WTC11 (cell line): Measurements from ENCODE around the gene CCR6. TPM values are rescaled to one million over a fixed set of nuclear protein-coding genes. Genes with fewer than 3 reads are reported as not detected.

ENCODE experiments used
- ATAC-seq: fragments of 200-7000 bp; cut with Tn5 transposase; 2 replicates; pipeline ENCODE4 v1.10.0; 2021; ENCODE audit warnings: mild to moderate bottlenecking, moderate library complexity
- CTCF ChIA-PET: fragments of 300-600 bp; sonication (Branson Sonifier 250); formaldehyde crosslinking; loops from one replicate; lab custom pipeline; 2021; ENCODE audit warnings: antibody characterized with exemption; lab: Charles Lee
- POLR2A ChIA-PET: fragments of 350-600 bp; sonication (Branson Sonifier 250); formaldehyde crosslinking; loops from one replicate; lab custom pipeline; 2021; ENCODE audit warnings: antibody characterized with exemption; lab: Charles Lee
- DNase-seq: peaks from one replicate; pipeline ENCODE4 v3.0.0; 2021; ENCODE audit warnings: low spot score
- H3K27ac Mint-ChIP-seq: 2 replicates; pipeline ENCODE4 v1.8.0; 2021; ENCODE audit warnings: mixed read lengths
- H3K27me3 Mint-ChIP-seq: 2 replicates; pipeline ENCODE4 v1.8.0; 2021; ENCODE audit warnings: low read depth, mild to moderate bottlenecking, moderate library complexity, mixed read lengths
- H3K36me3 Mint-ChIP-seq: 2 replicates; pipeline ENCODE4 v1.8.0; 2021; ENCODE audit warnings: mixed read lengths
- H3K4me1 Mint-ChIP-seq: 2 replicates; pipeline ENCODE4 v1.8.0; 2022; ENCODE audit warnings: mixed read lengths
- H3K4me3 Mint-ChIP-seq: 2 replicates; pipeline ENCODE4 v1.8.0; 2021; ENCODE audit warnings: mild to moderate bottlenecking, moderate library complexity, mixed read lengths
- H3K9me3 Mint-ChIP-seq: 2 replicates; pipeline ENCODE4 v1.8.0; 2021; ENCODE audit warnings: mixed read lengths
- CREB1 ChIP-seq: sonication (generic); formaldehyde crosslinking; IDR thresholded peaks from 2 replicates; pipeline ENCODE4 v1.8.0; 2023; ENCODE audit warnings: mild to moderate bottlenecking, missing genetic modification reagents
- CREM ChIP-seq: sonication (generic); formaldehyde crosslinking; IDR thresholded peaks from 2 replicates; pipeline ENCODE4 v1.8.1; 2022; ENCODE audit warnings: mild to moderate bottlenecking, missing genetic modification reagents, moderate library complexity
- ETV6 ChIP-seq: sonication (generic); formaldehyde crosslinking; IDR thresholded peaks from 2 replicates; pipeline ENCODE4 v1.8.1; 2022; ENCODE audit warnings: mild to moderate bottlenecking, missing genetic modification reagents
- FOXJ3 ChIP-seq: sonication (generic); formaldehyde crosslinking; IDR thresholded peaks from 2 replicates; pipeline ENCODE4 v1.9.0; 2021; ENCODE audit warnings: missing genetic modification reagents, mild to moderate bottlenecking, borderline replicate concordance
- IRF2 ChIP-seq: sonication (generic); formaldehyde crosslinking; IDR thresholded peaks from 2 replicates; pipeline ENCODE4 v1.8.0; 2022; ENCODE audit warnings: low read depth, missing genetic modification reagents, borderline replicate concordance
- MXD4 ChIP-seq: fragments of 250-450 bp; sonication (Bioruptor Pico); IDR thresholded peaks from 2 replicates; pipeline ENCODE4 v1.8.0; 2021; ENCODE audit warnings: mild to moderate bottlenecking, moderate library complexity, borderline replicate concordance
- NFATC4 ChIP-seq: fragments of 250-450 bp; sonication (Bioruptor Pico); IDR thresholded peaks from 2 replicates; pipeline ENCODE4 v1.9.0; 2021; ENCODE audit warnings: mild to moderate bottlenecking
- NR1H2 ChIP-seq: sonication (generic); formaldehyde crosslinking; IDR thresholded peaks from 2 replicates; pipeline ENCODE4 v1.9.0; 2021; ENCODE audit warnings: mild to moderate bottlenecking, moderate library complexity, missing genetic modification reagents
- NR2C2 ChIP-seq: sonication (generic); formaldehyde crosslinking; IDR thresholded peaks from 2 replicates; pipeline ENCODE4 v1.8.0; 2022; ENCODE audit warnings: mild to moderate bottlenecking, missing genetic modification reagents
- RELA ChIP-seq: sonication (generic); formaldehyde crosslinking; IDR thresholded peaks from 2 replicates; pipeline ENCODE4 v1.8.1; 2022; ENCODE audit warnings: missing genetic modification reagents, mild to moderate bottlenecking, borderline replicate concordance
- SMAD3 ChIP-seq: sonication (generic); formaldehyde crosslinking; IDR thresholded peaks from 2 replicates; pipeline ENCODE4 v1.8.0; 2022; ENCODE audit warnings: missing genetic modification reagents, mild to moderate bottlenecking, borderline replicate concordance
- SP1 ChIP-seq: sonication (generic); formaldehyde crosslinking; conservative IDR thresholded peaks from 2 replicates; pipeline ENCODE4 v1.8.1; 2022; ENCODE audit warnings: missing genetic modification reagents
- TEAD1 ChIP-seq: sonication (generic); formaldehyde crosslinking; IDR thresholded peaks from 2 replicates; pipeline ENCODE4 v1.8.0; 2022; ENCODE audit warnings: mild to moderate bottlenecking, missing genetic modification reagents
- TP53 ChIP-seq: sonication (generic); formaldehyde crosslinking; IDR thresholded peaks from 2 replicates; pipeline ENCODE4 v1.8.1; 2023; ENCODE audit warnings: mild to moderate bottlenecking, missing genetic modification reagents
- ZBTB21 ChIP-seq: sonication (generic); formaldehyde crosslinking; IDR thresholded peaks from 2 replicates; pipeline ENCODE4 v1.8.1; 2023; ENCODE audit warnings: mild to moderate bottlenecking, missing genetic modification reagents, borderline replicate concordance
- total RNA-seq: library from RNA; stranded (reverse); gene quantifications from 3 replicates; pipeline ENCODE4 v1.2.3, GENCODE V29; 2021
- TF ChIP-seq, protein P1 (sequence below): sonication (generic); formaldehyde crosslinking; IDR thresholded peaks from 2 replicates; pipeline ENCODE4 v1.8.1; 2023; ENCODE audit warnings: mild to moderate bottlenecking, missing genetic modification reagents, moderate library complexity
- TF ChIP-seq, protein P2 (sequence below): sonication (generic); formaldehyde crosslinking; IDR thresholded peaks from 2 replicates; pipeline ENCODE4 v1.8.0; 2022; ENCODE audit warnings: mild to moderate bottlenecking, missing genetic modification reagents
- TF ChIP-seq, protein P3 (sequence below): sonication (generic); formaldehyde crosslinking; IDR thresholded peaks from 2 replicates; pipeline ENCODE4 v1.8.1; 2023; ENCODE audit warnings: mild to moderate bottlenecking, missing genetic modification reagents, moderate library complexity
- TF ChIP-seq, protein P4 (sequence below): sonication (generic); formaldehyde crosslinking; IDR thresholded peaks from 2 replicates; pipeline ENCODE4 v1.8.1; 2022; ENCODE audit warnings: mild to moderate bottlenecking, moderate library complexity, missing genetic modification reagents
- TF ChIP-seq, protein P5 (sequence below): sonication (generic); formaldehyde crosslinking; IDR thresholded peaks from 2 replicates; pipeline ENCODE4 v1.8.0; 2022; ENCODE audit warnings: mild to moderate bottlenecking, missing genetic modification reagents
- TF ChIP-seq, protein P6 (sequence below): fragments of 250-450 bp; sonication (Bioruptor Pico); IDR thresholded peaks from 2 replicates; pipeline ENCODE4 v1.9.0; 2021; ENCODE audit warnings: mild to moderate bottlenecking
- TF ChIP-seq, protein P7 (sequence below): fragments of 200-600 bp; IDR thresholded peaks from 2 replicates; pipeline ENCODE4 v1.8.0; 2022; ENCODE audit warnings: antibody characterized with exemption
- TF ChIP-seq, protein P8 (sequence below): fragments of 250-450 bp; sonication (Bioruptor Pico); IDR thresholded peaks from 2 replicates; pipeline ENCODE4 v1.8.0; 2021; ENCODE audit warnings: mild to moderate bottlenecking
- TF ChIP-seq, protein P9 (sequence below): sonication (generic); formaldehyde crosslinking; IDR thresholded peaks from 2 replicates; pipeline ENCODE4 v1.8.1; 2022; ENCODE audit warnings: low read depth, mild to moderate bottlenecking, moderate library complexity, missing genetic modification reagents, borderline replicate concordance

CCR6 gene
- total RNA-seq, 1 experiment from 2014 or later = not detected

DNA sequence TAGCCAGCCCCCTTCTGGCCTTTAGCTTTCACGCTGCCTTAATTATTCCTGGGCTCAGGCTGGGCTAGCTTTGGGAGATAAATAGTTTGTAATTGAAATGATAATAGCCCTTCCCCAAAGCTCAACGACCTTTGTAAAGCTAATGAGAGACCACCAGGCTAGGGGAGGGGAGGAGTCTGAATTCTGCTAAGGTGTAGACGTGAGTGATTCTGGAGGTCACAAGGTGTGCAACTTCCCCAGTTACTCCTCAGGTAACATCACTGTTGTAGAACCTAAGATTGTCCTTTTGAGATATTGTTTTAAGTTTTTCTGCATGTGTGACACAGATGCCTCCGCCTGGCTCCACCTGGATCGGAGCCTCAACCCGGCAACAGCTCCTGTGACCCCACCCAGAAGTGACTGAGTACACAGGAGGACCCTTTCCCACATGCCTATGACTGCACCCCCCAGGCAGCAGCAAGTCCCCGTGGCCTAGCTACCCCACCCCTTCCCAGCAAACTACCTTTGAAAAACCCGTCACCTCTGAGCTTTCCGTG, 40.6 kb downstream of the CCR6 start (continued):
- TF ChIP-seq ZBTB21 (CRISPR knock-in tag) (peak; percentile 65; the same call in 1 of the 2 replicates), SMAD3 (CRISPR knock-in tag) (no peak), RELA (CRISPR knock-in tag) (no peak), FOXJ3 (CRISPR knock-in tag) (no peak), SP1 (peak; percentile 59; the same call in 1 of the 2 replicates), IRF2 (no peak), NR1H2 (CRISPR knock-in tag) (no peak), MXD4 (CRISPR knock-in tag) (no peak), NR2C2 (no peak), ETV6 (CRISPR knock-in tag) (no peak), CREB1 (CRISPR knock-in tag) (no peak), TEAD1 (CRISPR knock-in tag) (peak; percentile 25; the same call in 1 of the 2 replicates)
- TF ChIP-seq, protein P1, sequence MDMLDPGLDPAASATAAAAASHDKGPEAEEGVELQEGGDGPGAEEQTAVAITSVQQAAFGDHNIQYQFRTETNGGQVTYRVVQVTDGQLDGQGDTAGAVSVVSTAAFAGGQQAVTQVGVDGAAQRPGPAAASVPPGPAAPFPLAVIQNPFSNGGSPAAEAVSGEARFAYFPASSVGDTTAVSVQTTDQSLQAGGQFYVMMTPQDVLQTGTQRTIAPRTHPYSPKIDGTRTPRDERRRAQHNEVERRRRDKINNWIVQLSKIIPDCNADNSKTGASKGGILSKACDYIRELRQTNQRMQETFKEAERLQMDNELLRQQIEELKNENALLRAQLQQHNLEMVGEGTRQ (CRISPR knock-in tag) = peak; percentile 53
- TF ChIP-seq, protein P2, sequence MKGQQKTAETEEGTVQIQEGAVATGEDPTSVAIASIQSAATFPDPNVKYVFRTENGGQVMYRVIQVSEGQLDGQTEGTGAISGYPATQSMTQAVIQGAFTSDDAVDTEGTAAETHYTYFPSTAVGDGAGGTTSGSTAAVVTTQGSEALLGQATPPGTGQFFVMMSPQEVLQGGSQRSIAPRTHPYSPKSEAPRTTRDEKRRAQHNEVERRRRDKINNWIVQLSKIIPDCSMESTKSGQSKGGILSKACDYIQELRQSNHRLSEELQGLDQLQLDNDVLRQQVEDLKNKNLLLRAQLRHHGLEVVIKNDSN (CRISPR knock-in tag) = no peak
- TF ChIP-seq, protein P3, sequence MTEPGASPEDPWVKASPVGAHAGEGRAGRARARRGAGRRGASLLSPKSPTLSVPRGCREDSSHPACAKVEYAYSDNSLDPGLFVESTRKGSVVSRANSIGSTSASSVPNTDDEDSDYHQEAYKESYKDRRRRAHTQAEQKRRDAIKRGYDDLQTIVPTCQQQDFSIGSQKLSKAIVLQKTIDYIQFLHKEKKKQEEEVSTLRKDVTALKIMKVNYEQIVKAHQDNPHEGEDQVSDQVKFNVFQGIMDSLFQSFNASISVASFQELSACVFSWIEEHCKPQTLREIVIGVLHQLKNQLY (CRISPR knock-in tag) = no peak
- TF ChIP-seq, protein P4, sequence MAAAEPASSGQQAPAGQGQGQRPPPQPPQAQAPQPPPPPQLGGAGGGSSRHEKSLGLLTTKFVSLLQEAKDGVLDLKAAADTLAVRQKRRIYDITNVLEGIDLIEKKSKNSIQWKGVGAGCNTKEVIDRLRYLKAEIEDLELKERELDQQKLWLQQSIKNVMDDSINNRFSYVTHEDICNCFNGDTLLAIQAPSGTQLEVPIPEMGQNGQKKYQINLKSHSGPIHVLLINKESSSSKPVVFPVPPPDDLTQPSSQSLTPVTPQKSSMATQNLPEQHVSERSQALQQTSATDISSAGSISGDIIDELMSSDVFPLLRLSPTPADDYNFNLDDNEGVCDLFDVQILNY (CRISPR knock-in tag) = no peak
- TF ChIP-seq, protein P5, sequence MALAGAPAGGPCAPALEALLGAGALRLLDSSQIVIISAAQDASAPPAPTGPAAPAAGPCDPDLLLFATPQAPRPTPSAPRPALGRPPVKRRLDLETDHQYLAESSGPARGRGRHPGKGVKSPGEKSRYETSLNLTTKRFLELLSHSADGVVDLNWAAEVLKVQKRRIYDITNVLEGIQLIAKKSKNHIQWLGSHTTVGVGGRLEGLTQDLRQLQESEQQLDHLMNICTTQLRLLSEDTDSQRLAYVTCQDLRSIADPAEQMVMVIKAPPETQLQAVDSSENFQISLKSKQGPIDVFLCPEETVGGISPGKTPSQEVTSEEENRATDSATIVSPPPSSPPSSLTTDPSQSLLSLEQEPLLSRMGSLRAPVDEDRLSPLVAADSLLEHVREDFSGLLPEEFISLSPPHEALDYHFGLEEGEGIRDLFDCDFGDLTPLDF (CRISPR knock-in tag) = no peak
- TF ChIP-seq, protein P6, sequence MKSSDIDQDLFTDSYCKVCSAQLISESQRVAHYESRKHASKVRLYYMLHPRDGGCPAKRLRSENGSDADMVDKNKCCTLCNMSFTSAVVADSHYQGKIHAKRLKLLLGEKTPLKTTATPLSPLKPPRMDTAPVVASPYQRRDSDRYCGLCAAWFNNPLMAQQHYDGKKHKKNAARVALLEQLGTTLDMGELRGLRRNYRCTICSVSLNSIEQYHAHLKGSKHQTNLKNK = no peak
- TF ChIP-seq, protein P7, sequence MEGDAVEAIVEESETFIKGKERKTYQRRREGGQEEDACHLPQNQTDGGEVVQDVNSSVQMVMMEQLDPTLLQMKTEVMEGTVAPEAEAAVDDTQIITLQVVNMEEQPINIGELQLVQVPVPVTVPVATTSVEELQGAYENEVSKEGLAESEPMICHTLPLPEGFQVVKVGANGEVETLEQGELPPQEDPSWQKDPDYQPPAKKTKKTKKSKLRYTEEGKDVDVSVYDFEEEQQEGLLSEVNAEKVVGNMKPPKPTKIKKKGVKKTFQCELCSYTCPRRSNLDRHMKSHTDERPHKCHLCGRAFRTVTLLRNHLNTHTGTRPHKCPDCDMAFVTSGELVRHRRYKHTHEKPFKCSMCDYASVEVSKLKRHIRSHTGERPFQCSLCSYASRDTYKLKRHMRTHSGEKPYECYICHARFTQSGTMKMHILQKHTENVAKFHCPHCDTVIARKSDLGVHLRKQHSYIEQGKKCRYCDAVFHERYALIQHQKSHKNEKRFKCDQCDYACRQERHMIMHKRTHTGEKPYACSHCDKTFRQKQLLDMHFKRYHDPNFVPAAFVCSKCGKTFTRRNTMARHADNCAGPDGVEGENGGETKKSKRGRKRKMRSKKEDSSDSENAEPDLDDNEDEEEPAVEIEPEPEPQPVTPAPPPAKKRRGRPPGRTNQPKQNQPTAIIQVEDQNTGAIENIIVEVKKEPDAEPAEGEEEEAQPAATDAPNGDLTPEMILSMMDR = no peak
- TF ChIP-seq, all 79 proteins: peak for 4

DNA sequence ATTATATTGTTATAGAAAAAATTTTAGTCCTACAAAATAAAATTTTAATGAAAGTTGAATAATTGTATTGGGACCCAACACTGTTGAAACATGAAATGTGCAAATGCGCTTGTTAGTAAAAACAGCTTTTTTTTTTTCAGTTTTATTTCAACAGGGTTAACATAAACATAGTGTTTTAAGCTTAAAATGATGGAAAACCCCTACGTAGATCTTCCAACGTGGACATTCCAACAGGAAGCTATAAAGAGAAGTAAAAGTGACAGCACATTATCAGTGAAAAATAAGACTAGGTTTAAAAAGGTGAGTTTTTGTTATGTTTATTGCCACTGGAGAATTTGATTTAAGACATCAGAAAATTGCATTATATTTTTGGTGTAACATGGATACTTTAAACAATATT, 41.4 kb downstream of the CCR6 start:
- H3K4me1 Mint-ChIP-seq = peaks cover 56% of the 10 kb centered on the region

More for the DNA sequence above, 41.4 kb downstream of the CCR6 start:
- Mint-ChIP-seq H3K4me3 (no peak overlapping the region), H3K27ac (peak overlapping the region; percentile 78; the same call in 1 of the 2 replicates), H3K9me3 (peaks cover 13% of the 10 kb centered on the region), H3K36me3 (peaks cover 16% of the 10 kb centered on the region), H3K27me3 (no peaks in the 10 kb centered on the region)
- CTCF ChIA-PET = interaction anchor here (1.3 to 2.9 kb wide), 4 partner anchors 21 to 187 kb away, joined by 5 to 28 read pairs (median 8); partner anchors contain the start of gene CEP43
- DNase-seq (no peak), ATAC-seq (no peak)
- POLR2A ChIA-PET = no interaction called here
- TF ChIP-seq CREM = no peak
- TF ChIP-seq TP53 = no peak
- TF ChIP-seq, protein P8, sequence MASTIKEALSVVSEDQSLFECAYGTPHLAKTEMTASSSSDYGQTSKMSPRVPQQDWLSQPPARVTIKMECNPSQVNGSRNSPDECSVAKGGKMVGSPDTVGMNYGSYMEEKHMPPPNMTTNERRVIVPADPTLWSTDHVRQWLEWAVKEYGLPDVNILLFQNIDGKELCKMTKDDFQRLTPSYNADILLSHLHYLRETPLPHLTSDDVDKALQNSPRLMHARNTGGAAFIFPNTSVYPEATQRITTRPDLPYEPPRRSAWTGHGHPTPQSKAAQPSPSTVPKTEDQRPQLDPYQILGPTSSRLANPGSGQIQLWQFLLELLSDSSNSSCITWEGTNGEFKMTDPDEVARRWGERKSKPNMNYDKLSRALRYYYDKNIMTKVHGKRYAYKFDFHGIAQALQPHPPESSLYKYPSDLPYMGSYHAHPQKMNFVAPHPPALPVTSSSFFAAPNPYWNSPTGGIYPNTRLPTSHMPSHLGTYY (CRISPR knock-in tag) = no peak
- TF ChIP-seq NFATC4 = no peak
- TF ChIP-seq, protein P9, sequence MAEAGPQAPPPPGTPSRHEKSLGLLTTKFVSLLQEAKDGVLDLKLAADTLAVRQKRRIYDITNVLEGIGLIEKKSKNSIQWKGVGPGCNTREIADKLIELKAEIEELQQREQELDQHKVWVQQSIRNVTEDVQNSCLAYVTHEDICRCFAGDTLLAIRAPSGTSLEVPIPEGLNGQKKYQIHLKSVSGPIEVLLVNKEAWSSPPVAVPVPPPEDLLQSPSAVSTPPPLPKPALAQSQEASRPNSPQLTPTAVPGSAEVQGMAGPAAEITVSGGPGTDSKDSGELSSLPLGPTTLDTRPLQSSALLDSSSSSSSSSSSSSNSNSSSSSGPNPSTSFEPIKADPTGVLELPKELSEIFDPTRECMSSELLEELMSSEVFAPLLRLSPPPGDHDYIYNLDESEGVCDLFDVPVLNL (CRISPR knock-in tag) = no peak
